H1 (cell line): ENCODE measurements around the gene ANXA2R.

Source experiments
- CTCF ChIP-seq, 3 experiments: IDR thresholded peaks; 1 replicate in 2 of 3; 2 replicates in 1 of 3; pipeline versions ENCODE4 v1.5.1 to v1.6.1; 2011; ENCODE audit warnings: low read length in 3 of 3, mild to moderate bottlenecking in 3 of 3, inconsistent platforms in 2 of 3, low read depth in 1 of 3, moderate library complexity in 1 of 3; ENCODE audit not compliant: insufficient read depth in 1 of 3; ENCODE audit errors: control extremely low read depth in 1 of 3
- NRF1 ChIP-seq: IDR thresholded peaks from 2 replicates; pipeline ENCODE4 v1.6.1; 2011; ENCODE audit warnings: mild to moderate bottlenecking, low read depth, low read length, improper control_type of control experiment
- RBBP5 ChIP-seq: IDR thresholded peaks from 2 replicates; pipeline ENCODE4 v1.7.1; 2012; ENCODE audit warnings: low read depth, mild to moderate bottlenecking, inconsistent platforms, low read length, moderate library complexity, borderline replicate concordance

DNA sequence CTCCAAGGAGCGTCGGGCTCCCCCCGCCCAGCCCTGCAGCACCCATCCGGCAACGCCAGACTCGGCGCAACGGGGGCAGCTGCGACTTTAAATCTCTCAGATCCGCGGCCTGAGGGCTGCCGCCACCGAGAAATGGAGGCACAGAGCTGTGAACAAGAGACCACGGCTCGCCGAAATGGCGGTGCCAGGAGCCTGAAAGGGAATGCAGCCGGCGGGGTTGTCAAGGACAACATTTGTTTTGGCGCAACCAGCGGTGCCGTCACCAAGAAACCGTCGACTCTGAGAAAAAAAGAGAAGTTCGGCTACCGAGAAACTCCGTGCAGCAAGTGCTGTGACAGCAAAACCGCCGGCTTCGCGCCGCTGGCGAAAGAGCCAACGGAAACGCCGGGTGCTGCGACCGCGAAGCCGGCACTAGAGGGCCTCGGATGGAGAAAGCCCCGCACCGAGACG, 2.1 kb upstream of the ANXA2R start:
- TF ChIP-seq NRF1: no peak
- TF ChIP-seq CTCF (IDR thresholded peaks at IDR 0.05; ENCODE audit: control extremely low read depth in 1 of 3, insufficient read depth in 1 of 3, low read depth in 1 of 3, low read length in 3 of 3): peak in 2 of 3 experiments; percentile 9 to 10; a peak in 1 of 4 replicates
- TF ChIP-seq RBBP5: no peak
